GM19043 (cell line): Measurements from ENCODE around the gene CACNA1E.

ENCODE experiments used
- ATAC-seq: cut with Tn5 transposase; IDR thresholded peaks from one replicate; pipeline ENCODE4 v1.9.1; 2021; ENCODE audit warnings: low read depth; ENCODE audit not compliant: unreplicated experiment

CACNA1E gene

GRCh38 chr1:181626279-181626938 is 143.1 kb downstream of the CACNA1E start:
- ATAC-seq = no peak

DNA sequence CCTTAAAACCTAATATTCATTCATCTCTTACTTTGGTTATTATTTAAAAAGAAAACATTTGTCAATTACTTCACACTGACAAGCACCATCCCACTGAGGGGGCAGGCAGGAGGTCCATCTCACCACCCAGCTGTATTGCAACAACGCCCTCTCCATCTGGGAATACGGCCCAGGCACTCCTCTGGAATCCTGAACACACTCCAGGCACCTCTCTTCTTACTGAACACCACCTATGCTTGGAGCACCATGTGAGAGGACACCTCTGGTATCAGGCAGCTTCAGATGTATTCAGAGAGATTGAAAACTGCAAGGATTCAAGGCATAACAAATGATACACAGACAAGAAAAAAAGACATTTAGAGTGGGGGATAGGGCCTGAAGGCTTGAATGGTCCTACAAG is 147.1 kb downstream of the CACNA1E start:
- ATAC-seq = no peak

DNA sequence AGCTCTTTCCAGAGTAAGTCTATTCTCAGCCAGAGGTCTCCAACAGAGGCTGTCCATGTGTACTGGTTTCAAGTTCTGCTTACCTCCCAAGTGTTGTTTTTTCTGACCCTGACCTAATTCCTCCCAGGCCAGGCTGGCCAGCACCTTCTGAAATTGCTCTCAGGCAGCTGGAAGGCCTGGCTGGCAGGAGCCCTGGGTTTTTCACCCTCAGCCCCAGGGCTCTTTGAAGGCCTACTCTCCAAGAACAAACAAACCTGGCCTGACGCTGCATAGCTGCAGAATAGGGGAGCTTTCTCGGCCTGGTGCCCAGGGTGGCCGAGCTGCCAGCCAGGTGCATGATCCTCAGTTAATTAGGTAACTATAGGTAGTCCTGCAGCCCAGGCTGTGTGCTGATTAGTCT is 147.5 kb downstream of the CACNA1E start:
- ATAC-seq = no peak

DNA sequence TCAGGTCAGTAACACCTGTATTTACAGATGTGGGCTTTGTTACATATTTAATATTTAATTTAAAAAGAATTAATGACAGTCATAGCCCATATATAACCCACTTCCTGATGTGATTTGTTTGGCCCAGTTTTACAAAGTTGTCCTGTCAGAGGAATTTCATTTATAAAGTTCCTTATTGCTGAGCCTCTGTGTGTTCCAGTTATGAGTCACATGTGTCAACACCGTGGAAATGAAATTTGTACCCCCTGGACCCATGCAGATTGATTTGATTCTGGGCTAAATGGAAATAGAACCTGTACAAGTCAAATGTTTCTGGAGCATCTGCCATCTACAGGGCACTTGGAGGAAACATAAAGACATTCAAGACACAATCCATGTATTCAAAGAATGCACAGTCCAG is 149.2 kb downstream of the CACNA1E start:
- no peak for ATAC-seq

- ATAC-seq = no peak
Measured at GRCh38 chr1:181632960-181633359, 149.6 kb downstream of the CACNA1E start.

GRCh38 chr1:181635110-181635509 is 151.8 kb downstream of the CACNA1E start:
- no peak for ATAC-seq

- ATAC-seq = no peak
Measured at GRCh38 chr1:181637998-181638397, 154.7 kb downstream of the CACNA1E start.

DNA sequence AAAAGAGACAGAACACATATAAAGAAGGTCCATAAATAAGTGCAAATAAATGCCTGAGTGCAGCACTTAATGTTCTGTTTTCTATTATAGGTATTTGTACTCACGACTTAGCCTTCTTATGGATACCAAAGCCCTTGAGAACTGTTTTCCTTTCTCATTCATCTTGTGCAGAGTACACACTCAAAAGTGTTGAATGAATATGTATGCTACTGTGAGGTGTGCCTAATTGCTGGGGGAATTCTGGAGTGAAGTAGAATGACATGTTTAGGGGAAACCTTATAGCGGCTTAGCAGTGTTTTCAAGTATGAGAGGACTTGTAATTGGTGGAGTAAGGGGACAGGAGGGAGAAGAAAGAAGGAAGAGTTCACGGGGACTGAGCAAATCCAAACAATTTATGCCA is 157.6 kb downstream of the CACNA1E start:
- no peak for ATAC-seq

DNA sequence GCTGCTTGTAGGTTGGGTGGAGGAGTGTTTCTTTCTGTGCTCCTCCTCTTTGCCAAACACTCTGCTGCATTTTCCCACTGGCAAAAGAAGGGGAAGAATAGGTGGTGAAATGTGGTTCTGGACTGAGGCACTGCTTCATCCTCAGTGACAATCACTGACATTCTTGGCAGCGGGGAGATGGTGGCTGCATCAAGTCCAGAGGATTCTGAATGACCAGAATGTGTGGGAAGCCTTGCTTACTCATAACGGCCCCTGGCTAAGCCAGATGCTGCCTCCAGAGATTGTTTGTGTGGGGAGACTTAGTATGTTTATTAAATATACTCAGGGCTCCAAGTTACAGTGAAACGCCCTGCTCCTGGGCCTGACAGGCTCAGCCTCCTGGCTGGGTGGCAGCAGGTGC is 160.3 kb downstream of the CACNA1E start:
- ATAC-seq = no peak

DNA sequence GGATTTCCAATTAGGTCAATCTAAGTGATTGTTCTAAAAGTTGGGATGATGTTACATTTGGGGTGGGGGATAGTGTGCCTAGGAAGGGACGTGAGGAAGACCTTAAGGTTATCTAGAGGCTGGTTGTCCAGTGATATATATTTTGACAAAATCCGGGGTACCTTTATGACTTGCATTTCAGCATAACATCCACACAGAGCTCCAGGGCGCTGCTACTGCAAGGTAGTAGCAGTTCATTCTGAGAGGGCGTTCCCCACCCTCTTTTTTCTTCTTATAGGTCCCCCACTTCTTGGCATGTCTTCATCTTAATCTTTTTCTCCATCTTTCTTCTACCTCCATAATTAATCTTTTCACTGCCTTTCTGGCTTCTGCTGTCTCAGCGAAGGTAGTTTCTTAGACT is 161.9 kb downstream of the CACNA1E start:
- ATAC-seq = no peak

- no peak for ATAC-seq
Measured at GRCh38 chr1:181646710-181647109, 163.4 kb downstream of the CACNA1E start.

DNA sequence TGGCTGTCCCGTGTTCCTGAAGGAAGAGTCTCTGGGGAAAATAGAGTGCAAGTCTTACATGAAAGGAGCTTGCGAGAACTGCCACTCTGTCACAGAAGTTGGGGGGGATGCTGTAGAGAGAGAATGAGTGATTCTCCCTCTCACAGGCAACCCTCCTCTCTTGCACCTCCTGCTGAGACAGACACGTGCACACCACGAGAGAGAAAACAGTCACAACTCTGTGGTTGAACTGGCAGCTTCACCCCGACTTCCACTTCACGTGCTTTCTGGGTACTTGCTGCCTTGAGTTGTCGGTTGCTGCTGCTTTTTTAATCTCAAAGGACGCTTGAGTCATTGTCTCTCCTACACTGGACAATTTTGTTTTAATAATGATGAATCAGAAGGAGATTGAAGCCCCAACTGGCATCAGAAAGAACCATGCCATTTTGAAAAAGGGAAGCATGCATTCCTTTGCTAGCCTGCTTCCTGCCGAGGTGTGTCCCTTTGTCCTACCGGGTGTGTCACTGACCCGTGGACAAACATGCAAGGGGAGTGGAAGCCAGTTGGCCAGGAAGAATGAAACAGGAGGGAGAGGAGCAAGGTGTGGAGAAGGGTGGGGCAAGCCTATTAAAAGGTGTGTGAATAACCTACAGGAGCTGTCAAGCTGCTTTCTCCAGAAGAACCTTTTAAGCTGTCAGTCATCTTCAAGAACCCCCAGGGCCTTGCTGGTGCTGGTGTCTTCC is 164.2 kb downstream of the CACNA1E start:
- no peak for ATAC-seq

DNA sequence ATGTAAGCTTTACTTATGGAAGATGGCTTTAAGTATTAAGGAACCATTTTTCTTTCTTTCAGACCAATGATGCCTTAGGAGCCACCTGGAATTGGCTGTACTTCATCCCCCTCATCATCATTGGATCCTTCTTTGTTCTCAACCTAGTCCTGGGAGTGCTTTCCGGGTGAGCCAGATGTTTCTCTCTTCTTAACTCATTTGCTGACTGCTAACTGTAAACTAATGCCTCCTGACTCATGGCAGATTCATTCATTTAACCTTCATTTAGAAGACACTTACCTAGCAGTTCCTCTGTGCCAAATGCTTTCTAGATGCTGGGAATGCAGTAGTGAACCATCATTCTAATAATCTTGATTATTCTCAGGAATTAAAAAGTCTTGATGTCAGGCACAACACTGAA is 168.0 kb downstream of the CACNA1E start:
- no peak for ATAC-seq

DNA sequence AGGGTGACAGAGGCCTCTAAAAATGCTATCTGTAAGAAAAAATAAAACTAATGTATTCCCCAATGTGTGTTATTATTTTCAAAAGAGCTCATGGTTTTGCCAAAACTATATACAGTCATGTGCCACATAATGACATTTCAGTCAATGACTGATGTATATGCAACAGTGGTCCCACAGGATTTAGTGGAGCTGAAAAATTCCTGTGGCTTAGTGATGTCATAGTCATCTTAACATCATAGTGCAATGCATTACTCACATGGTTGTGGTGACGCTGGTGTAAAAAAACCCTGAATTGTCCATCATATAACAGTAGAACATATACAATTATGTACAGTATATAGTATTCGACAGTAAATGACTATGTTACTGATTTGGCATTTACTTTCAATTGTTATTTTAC is 172.4 kb downstream of the CACNA1E start:
- no peak for ATAC-seq

DNA sequence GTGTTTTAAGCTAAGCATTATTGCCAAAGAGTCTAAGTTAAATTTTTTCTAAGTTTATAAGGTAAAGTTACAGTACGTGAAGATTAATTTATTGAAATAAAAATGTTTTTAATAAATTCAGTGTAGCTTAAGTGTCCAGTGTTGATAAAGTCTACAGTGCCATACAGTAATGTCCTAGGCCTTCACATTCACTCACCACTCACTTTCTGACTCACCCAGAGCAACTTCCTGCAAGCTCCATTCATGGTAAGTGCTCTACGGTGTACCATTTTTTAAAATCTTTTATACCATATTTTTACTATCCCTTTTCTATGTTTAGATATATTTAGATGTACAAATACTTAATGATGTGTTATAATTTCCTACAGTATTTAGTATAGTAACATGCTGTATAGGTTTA is 173.2 kb downstream of the CACNA1E start:
- ATAC-seq = no peak

GRCh38 chr1:181658581-181658980 is 175.3 kb downstream of the CACNA1E start:
- ATAC-seq = no peak

DNA sequence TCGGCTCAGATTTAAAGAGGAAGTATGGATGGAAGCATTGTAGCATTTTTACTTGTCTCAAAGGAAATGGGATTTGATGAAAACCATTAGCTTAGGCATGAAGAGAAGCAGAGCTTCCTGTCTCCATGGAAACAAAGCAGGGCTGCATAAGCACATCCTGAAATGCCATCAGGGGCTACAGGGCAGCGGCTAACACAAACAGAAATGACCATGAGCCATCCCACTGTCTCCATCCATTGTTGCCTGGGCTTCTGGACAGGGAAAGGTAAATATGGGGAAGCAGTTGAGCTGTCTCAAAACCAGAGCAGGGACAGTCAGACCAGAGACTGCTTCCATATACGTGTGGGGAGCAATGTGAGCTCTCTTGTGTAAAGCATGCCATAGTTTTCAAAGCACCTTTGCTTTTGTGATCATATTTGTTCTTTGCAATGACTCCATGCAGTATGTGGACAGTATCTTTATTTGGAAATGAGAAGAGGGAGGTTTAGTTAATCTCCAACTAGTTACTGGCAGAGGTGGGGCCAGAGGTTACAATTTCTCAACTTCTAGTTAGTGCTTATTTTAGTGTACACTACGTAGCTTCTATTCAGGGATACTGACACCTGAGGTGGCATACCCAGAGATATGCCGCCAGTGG is 176.1 kb downstream of the CACNA1E start:
- no peak for ATAC-seq

DNA sequence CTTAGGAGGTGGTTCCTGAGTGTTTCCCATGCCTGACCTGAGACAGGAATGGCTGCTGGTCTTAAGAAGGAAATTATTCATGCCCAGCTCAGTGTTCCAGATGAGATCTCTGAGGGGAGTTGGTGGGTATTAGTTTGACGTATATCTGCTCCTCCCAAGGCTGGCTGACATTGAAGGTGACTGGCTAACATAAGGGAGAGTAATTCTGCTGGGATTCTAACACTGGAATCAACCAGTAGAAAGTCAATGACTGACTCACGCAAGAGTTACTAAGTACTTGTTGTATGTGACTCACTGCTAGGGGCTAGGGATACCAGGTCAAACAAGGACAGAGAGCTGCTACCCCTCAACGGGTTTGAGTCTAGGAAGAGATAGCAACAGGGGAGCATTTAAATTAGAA is 177.3 kb downstream of the CACNA1E start:
- ATAC-seq = no peak

- no peak for ATAC-seq
Measured at GRCh38 chr1:181661569-181661968, 178.3 kb downstream of the CACNA1E start.

- no peak for ATAC-seq
Measured at GRCh38 chr1:181662606-181663005, 179.3 kb downstream of the CACNA1E start.

- no peak for ATAC-seq
Measured at GRCh38 chr1:181664543-181664942, 181.2 kb downstream of the CACNA1E start.

DNA sequence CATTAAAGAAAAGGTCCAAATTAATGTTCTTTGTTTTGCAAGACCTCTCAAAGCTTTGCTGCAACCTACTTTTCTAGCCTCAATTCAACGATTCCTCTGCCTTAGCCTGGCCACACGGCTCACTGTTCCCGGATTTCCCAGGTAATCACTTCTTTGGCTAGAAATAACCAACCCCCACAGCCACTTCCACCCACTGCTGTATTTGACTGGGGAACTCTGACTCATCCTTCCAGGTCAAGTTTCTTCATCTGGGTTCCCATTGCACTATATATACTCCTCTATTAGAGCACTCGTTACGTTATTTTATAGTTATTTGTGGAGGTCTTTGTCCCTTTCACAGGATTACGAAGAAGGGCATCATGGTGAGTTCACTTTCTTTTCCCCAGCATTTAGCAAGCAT is 185.9 kb downstream of the CACNA1E start:
- no peak for ATAC-seq
